IPS DF 6.9 (cell line): ENCODE measurements around the gene CCR5AS.
"Not testable (repeated sequence)": the region's sequence is repeated elsewhere in the genome, so short reads cannot be mapped to it uniquely, and the experiment has no call there.

Source experiments
- DNase-seq: peaks from one replicate; pipeline ENCODE4 v3.0.0-alpha.2; 2013; ENCODE audit warnings: low read depth, low spot score
- H3K27ac ChIP-seq: one replicate; pipeline ENCODE4 v1.5.1; 2013; ENCODE audit warnings: low read length, control low read depth
- H3K27me3 ChIP-seq: 2 replicates; pipeline ENCODE4 v1.6.1; 2013; ENCODE audit warnings: mild to moderate bottlenecking, low read length; ENCODE audit not compliant: control insufficient read depth, insufficient read depth
- H3K36me3 ChIP-seq: 2 replicates; pipeline ENCODE4 v1.6.1; 2013; ENCODE audit warnings: low read length; ENCODE audit not compliant: control insufficient read depth, insufficient read depth
- H3K4me1 ChIP-seq: 2 replicates; pipeline ENCODE4 v1.6.1; 2013; ENCODE audit warnings: low read length; ENCODE audit not compliant: control insufficient read depth, insufficient read depth
- H3K4me3 ChIP-seq: 2 replicates; pipeline ENCODE4 v1.5.1; 2013; ENCODE audit warnings: mild to moderate bottlenecking, low read length
- H3K9me3 ChIP-seq: 2 replicates; pipeline ENCODE4 v1.6.1; 2013; ENCODE audit warnings: low read length, inconsistent platforms; ENCODE audit not compliant: control insufficient read depth, insufficient read depth
- WGBS: extraction: QIAGEN DNeasy Blood & Tissue Kit; methylation state at CpG from one replicate; pipeline ENCODE4 v1.1.7; 2013; ENCODE audit warnings: mixed read lengths, missing lambda C conversion rate; ENCODE audit not compliant: insufficient read length, insufficient coverage; 5-methylcytosine and 5-hydroxymethylcytosine counted together

CCR5AS gene

DNA sequence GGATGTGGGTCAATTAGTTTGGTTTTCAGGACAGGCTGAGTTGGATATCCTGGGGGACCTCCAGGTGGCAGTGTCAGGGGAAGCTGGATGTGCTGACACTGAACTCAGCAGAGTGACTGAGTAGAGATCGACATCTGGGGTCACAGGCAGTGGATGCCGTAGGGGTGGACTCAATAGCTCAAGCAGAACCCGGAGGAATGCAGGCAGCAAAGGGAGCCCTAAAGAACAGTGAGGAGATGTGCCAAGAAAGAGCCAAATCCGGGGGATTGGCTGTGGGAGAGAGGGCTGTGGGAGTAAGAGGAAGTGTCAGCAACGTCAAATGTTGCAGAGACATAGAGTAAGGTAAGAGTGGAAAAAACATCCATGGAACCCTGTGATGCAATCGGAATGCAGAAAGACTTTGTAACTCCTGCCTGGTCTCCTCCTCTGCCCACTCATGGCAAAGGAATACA, 11.6 kb downstream of the CCR5AS start:
- no peak for DNase-seq
- no peaks in the 10 kb centered on the region for H3K9me3 ChIP-seq
- H3K27ac ChIP-seq: no peak overlapping the region
- no peaks in the 10 kb centered on the region for H3K4me1 ChIP-seq
- no CpG with 5 or more reads among the region's 6 CpGs for WGBS
- no peak overlapping the region for H3K4me3 ChIP-seq
- no peaks in the 10 kb centered on the region for H3K36me3 ChIP-seq
- H3K27me3 ChIP-seq: no peaks in the 10 kb centered on the region

DNA sequence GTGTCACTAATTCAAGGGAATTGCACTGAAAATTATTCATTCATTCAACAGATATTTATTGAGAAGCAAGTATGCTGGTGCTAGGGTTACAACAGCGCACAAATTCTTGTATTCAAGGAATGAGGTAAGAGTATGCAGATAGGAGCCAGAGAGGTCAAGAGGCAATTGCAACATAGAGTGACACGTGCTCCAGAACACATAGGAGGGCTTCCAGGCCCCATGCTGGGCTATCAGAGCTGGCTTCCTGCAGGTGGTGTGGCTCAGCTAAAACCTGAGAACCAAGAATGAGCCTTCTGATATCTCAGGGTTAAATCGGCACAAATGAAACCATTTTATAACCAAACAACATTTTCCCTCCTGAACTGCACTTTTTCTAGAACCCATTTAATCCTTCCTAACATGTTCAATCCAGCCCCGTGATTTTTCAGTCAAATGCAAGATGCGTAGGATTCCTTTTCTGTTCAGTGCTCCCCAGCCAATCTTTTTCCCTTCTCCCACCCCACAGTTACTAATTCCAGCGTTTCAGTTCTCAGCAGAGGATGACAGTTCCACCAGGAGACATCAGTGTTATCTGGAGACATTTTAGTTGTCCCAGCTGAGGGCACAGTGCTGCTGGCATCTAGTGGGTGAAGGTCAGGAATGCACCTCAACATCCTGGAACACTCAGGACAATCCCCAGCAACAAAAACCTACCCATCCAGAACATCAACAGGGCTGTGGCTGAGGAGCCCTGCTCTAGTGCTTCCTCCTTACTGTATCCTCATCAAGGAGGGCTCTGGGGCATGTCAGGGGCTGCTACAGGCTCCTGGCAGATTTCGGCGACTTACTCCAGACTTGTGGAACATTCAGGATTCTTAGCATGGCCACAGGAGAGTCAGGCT, 13.1 kb downstream of the CCR5AS start:
- H3K4me3 ChIP-seq: no peak overlapping the region
- H3K27ac ChIP-seq: no peak overlapping the region
- no peaks in the 10 kb centered on the region for H3K4me1 ChIP-seq
- no CpG with 5 or more reads among the region's 8 CpGs for WGBS
- H3K27me3 ChIP-seq: no peaks in the 10 kb centered on the region
- no peaks in the 10 kb centered on the region for H3K36me3 ChIP-seq
- no peak for DNase-seq
- H3K9me3 ChIP-seq: no peaks in the 10 kb centered on the region

- WGBS: no CpG with 5 or more reads among the region's 2 CpGs
- no peaks in the 10 kb centered on the region for H3K27me3 ChIP-seq
- no peaks in the 10 kb centered on the region for H3K4me1 ChIP-seq
- no peak for DNase-seq
- no peaks in the 10 kb centered on the region for H3K9me3 ChIP-seq
- H3K4me3 ChIP-seq: no peak overlapping the region
- no peaks in the 10 kb centered on the region for H3K36me3 ChIP-seq
- no peak overlapping the region for H3K27ac ChIP-seq
These were observed 13.9 kb downstream of the CCR5AS start for GRCh38 chr3:46393011-46393410.

DNA sequence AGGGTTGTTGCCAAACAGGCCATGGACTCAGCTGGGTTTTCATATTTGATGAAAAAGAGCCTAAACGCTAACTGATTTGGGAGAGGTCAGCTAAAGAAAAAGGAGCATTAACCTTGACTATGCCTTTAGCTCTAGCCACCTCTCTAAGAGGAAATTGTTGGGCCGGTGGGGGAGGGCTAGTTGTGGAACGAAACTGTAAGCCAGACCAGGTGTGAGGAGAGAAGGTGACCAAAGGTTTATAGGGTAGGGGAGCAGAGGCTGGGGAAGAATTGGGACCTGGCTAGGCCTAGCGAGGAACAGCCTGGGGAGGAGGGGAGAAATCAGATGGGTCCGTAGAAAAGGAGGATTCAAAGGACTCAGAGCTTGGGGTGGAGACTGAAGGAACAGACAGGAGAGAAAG, 15.3 kb downstream of the CCR5AS start:
- not testable (repeated sequence) for H3K9me3 ChIP-seq, H3K4me1 ChIP-seq, H3K27ac ChIP-seq, H3K36me3 ChIP-seq, DNase-seq, H3K4me3 ChIP-seq, H3K27me3 ChIP-seq
- WGBS: no CpG with 5 or more reads among the region's 5 CpGs

DNA sequence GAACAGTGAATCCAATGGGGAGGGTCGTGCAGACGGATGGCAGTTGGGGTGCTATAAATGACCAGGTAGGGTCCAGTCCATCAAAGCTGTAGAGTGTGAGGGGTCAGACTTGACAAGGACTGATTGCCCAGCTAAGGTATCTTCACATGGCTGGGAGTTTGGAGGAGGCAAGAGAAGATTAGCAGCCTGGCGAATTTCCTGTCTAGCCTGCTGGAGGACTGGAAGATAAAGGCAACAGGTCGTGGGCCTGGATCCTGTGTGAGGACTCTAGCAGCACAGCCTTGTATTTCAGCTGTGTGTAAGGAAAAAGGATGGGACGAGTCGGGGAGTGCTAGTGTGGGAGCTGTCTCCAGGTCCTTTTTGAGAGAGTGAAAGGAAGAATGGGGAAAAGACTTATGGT, 17.6 kb downstream of the CCR5AS start:
- Histone ChIP-seq H3K9me3 (no peaks in the 10 kb centered on the region), H3K27ac (no peak overlapping the region), H3K4me1 (peaks cover 2% of the 10 kb centered on the region; the same call in 1 of the 2 replicates), H3K36me3 (no peaks in the 10 kb centered on the region; the same call in 1 of the 2 replicates), H3K4me3 (no peak overlapping the region), H3K27me3 (no peaks in the 10 kb centered on the region)
- WGBS: no CpG with 5 or more reads among the region's 6 CpGs
- no peak for DNase-seq

- H3K9me3 ChIP-seq, H3K27ac ChIP-seq, H3K4me1 ChIP-seq, H3K27me3 ChIP-seq, DNase-seq, H3K36me3 ChIP-seq, H3K4me3 ChIP-seq: not testable (repeated sequence)
- WGBS: no CpG with 5 or more reads among the region's 4 CpGs
These were observed 18.0 kb downstream of the CCR5AS start for GRCh38 chr3:46388847-46389246.

- Histone ChIP-seq H3K4me3 (no peak overlapping the region), H3K4me1 (peaks cover 2% of the 10 kb centered on the region; the same call in 1 of the 2 replicates), H3K27ac (no peak overlapping the region), H3K36me3 (no peaks in the 10 kb centered on the region; the same call in 1 of the 2 replicates), H3K27me3 (no peaks in the 10 kb centered on the region), H3K9me3 (no peaks in the 10 kb centered on the region)
- DNase-seq: no peak
- no CpG with 5 or more reads among the region's 4 CpGs for WGBS
These were observed 20.7 kb downstream of the CCR5AS start for GRCh38 chr3:46386205-46386604.

DNA sequence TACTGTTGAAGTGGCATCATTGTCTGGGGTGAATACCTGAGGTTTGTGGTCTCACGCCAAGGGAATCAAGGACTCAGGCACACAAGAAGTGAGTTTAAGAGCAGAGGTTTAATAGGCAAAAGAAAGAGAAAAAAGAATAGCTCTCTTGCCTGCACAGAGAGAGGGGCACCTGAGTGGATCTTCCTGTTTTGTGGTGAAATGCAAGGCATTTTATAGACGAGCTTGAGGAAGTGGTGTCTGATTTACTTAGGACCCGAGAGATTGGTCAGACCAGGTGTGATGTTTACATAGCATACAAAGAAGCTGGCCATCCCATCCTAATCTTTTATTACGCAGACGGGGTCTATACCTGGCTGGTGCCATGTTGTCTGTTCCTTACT, 22.9 kb downstream of the CCR5AS start:
- Histone ChIP-seq H3K4me3 (no peak overlapping the region), H3K9me3 (no peaks in the 10 kb centered on the region), H3K27ac (no peak overlapping the region), H3K27me3 (no peaks in the 10 kb centered on the region), H3K36me3 (no peaks in the 10 kb centered on the region; the same call in 1 of the 2 replicates), H3K4me1 (peaks cover 2% of the 10 kb centered on the region; the same call in 1 of the 2 replicates)
- no CpG with 5 or more reads among the region's 5 CpGs for WGBS
- DNase-seq: no peak

GRCh38 chr3:46383211-46383950, 23.5 kb downstream of the CCR5AS start:
- Histone ChIP-seq H3K9me3 (no peaks in the 10 kb centered on the region), H3K4me3 (no peak overlapping the region), H3K27me3 (no peaks in the 10 kb centered on the region), H3K4me1 (peaks cover 2% of the 10 kb centered on the region; the same call in 1 of the 2 replicates), H3K27ac (no peak overlapping the region), H3K36me3 (no peaks in the 10 kb centered on the region; the same call in 1 of the 2 replicates)
- no peak for DNase-seq
- WGBS: no CpG with 5 or more reads among the region's 6 CpGs

DNA sequence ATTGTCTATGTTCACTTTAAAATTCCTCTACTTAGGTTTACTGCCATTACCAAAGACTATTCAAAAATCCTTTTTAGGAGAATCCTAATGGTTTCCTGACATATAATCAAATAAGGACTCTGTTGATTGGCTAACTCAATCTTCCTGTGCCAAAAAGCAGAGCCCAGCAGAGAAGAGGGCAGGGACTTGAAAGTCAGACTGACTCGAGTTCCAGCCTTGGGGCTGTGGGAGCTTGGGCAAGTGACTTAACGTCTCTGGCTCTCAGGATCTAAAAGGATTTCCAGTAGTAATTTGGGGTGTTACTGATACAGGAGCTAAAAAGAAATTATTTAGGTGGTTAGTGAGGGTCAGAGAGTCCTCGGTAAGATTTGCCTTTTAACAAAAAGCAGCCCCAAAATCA, 25.2 kb downstream of the CCR5AS start:
- Histone ChIP-seq H3K36me3 (no peaks in the 10 kb centered on the region; the same call in 1 of the 2 replicates), H3K27me3 (no peaks in the 10 kb centered on the region), H3K4me1 (peaks cover 2% of the 10 kb centered on the region; the same call in 1 of the 2 replicates), H3K9me3 (no peaks in the 10 kb centered on the region), H3K27ac (no peak overlapping the region), H3K4me3 (no peak overlapping the region)
- WGBS: no CpG with 5 or more reads among the region's 3 CpGs
- DNase-seq: no peak
